ENCODE data around the gene MRPL14. TPM values are rescaled to one million over a fixed set of nuclear protein-coding genes. Genes with fewer than 3 reads are reported as not detected.

Gene MRPL14
- total RNA-seq, 1 donor from 2014 or later, result 65.5 TPM

DNA sequence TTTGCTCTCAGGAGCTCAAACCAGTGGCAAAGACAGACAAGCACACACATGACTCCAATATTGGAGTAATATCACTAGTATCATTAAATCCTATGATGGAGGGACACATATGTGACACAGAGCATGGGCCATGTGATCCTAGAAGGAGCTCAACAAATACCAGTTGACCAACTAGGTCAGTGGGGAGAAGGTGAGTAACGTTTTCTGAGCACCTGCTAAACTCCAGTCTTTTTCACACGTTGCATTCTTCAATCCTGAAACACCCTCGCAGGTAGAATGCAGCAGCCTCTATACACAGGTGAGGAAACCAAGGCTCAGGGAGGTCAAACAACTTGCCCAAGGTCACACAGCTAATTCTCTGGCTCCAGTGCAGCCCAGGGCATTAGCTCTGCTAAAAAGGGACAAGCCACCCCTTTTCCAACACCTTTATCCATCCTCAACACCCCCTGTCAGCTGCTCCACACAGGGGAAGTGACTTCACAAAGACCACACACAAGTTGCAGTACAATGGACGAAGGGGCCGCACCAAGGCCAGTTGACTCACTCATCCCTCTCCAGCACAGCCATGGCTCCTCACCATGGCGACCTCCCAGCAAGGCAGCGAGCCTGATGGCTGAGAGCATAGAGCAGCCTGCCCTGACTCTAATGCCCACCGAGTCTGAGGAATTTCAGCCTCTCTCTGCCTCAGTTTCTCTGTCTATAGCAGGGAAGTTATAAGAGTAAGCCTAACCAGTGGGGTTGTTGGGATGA is 35.8 kb upstream of the MRPL14 start:
- Mint-ChIP-seq H3K4me3 (no peak overlapping the region), H3K4me1 (peaks cover 19% of the 10 kb centered on the region), H3K27ac (ENCODE audit: unreplicated experiment) (no peak overlapping the region), H3K9me3 (no peaks in the 10 kb centered on the region), H3K36me3 (ENCODE audit: low read depth) (no peaks in the 10 kb centered on the region), H3K27me3 (ENCODE audit: low read depth) (peaks cover 9% of the 10 kb centered on the region)
- no peak for TF ChIP-seq CTCF (conservative IDR thresholded peaks at IDR 0.05)
- no peak for DNase-seq (ENCODE audit: low read depth, low spot score)

- Mint-ChIP-seq H3K27me3 (ENCODE audit: low read depth) (peaks cover 9% of the 10 kb centered on the region), H3K36me3 (ENCODE audit: low read depth) (no peaks in the 10 kb centered on the region), H3K4me3 (no peak overlapping the region), H3K27ac (ENCODE audit: unreplicated experiment) (no peak overlapping the region), H3K4me1 (peaks cover 19% of the 10 kb centered on the region), H3K9me3 (no peaks in the 10 kb centered on the region)
- DNase-seq (ENCODE audit: low read depth, low spot score), result no peak
- no peak for TF ChIP-seq CTCF (conservative IDR thresholded peaks at IDR 0.05)
Observed at GRCh38 chr6:44161997-44162338, 34.7 kb upstream of the MRPL14 start.

DNA sequence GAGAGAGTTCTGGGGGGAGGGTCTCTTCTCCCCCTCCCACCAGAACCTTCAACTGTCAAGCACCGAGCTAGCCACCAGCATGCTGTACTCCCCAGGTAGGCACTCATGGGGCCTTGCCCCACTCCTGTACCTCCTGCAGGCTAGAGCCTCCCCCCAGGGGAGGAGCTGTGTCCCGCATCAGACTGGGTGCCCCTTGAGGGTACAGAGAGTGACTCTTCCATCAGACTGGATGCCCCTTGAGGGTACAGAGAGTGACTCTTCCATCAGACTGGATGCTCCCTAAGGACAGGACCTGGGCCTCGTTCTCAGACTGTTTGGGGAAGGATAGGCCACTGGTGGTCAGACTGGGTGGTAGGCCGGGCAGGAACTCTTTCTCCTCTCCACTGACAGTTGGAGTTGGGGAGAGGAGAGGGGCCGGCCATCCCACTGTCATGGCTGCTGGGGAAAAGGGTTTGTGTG is 31.5 kb upstream of the MRPL14 start, which contains the start of gene CAPN11:
CAPN11 (plus strand) TSS at position 51 of the 459 bp plus-strand sequence; CDS start at position 80, 29 bp downstream.
- H3K9me3 Mint-ChIP-seq, result no peaks in the 10 kb centered on the region
- no peak for TF ChIP-seq CTCF (conservative IDR thresholded peaks at IDR 0.05)

DNA sequence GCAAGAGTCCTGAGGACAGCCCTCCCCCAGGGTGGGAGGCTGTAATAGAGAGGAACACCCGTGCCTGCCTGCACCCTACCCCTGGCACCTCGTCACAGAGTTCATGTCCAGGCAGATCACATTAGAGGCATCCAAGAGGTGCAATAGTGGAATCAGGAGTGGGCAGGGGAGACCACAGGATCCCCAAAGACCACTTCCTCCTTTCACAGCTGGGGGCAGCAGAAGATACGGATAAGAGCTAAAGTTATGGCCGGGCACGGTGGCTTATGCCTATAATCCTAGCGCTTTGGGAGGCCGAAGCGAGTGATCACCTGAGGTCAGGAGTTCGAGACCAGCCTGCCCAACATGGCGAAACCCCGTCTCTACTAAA is 29.9 kb upstream of the MRPL14 start:
- Mint-ChIP-seq H3K27ac (ENCODE audit: unreplicated experiment) (no peak overlapping the region), H3K9me3 (no peaks in the 10 kb centered on the region), H3K4me3 (peak overlapping the region; percentile 11), H3K36me3 (ENCODE audit: low read depth) (no peaks in the 10 kb centered on the region), H3K4me1 (peaks cover 4% of the 10 kb centered on the region), H3K27me3 (ENCODE audit: low read depth) (no peaks in the 10 kb centered on the region)
- TF ChIP-seq CTCF (conservative IDR thresholded peaks at IDR 0.05), result no peak
- DNase-seq (ENCODE audit: low read depth, low spot score), result no peak

More for the DNA sequence above, 31.5 kb upstream of the MRPL14 start, which contains the start of gene CAPN11:
- no peaks in the 10 kb centered on the region for H3K36me3 Mint-ChIP-seq (ENCODE audit: low read depth)
- H3K27ac Mint-ChIP-seq (ENCODE audit: unreplicated experiment), result no peak within 1 kb of the TSS
- peaks cover 8% of the 10 kb centered on the region for H3K4me1 Mint-ChIP-seq
- H3K27me3 Mint-ChIP-seq (ENCODE audit: low read depth), result no peaks in the 10 kb centered on the region
- no peak for DNase-seq (ENCODE audit: low read depth, low spot score)
- H3K4me3 Mint-ChIP-seq, result no peak within 1 kb of the TSS

GRCh38 chr6:44156494-44157151 is 29.4 kb upstream of the MRPL14 start:
- no peak for DNase-seq (ENCODE audit: low read depth, low spot score)
- H3K27ac Mint-ChIP-seq (ENCODE audit: unreplicated experiment), result no peak overlapping the region
- peak overlapping the region; percentile 11 for H3K4me3 Mint-ChIP-seq

More at GRCh38 chr6:44156494-44157151, 29.4 kb upstream of the MRPL14 start:
- Mint-ChIP-seq H3K9me3 (no peaks in the 10 kb centered on the region), H3K36me3 (ENCODE audit: low read depth) (no peaks in the 10 kb centered on the region), H3K27me3 (ENCODE audit: low read depth) (no peaks in the 10 kb centered on the region), H3K4me1 (peaks cover 4% of the 10 kb centered on the region)
- no peak for TF ChIP-seq CTCF (conservative IDR thresholded peaks at IDR 0.05)
